HL-60 (cell line): ENCODE results near the gene PDK3.

Experiments used
- DNase-seq, 2 experiments: peaks; one replicate each; pipeline ENCODE4 v3.0.0-alpha.2; 2010 to 2020; ENCODE audit warnings: low read depth in 1 of 2, low spot score in 1 of 2
- H3K27ac ChIP-seq: fragments of 250-450 bp; sonication (Bioruptor Pico); replicated peaks from 2 replicates; pipeline ENCODE4 v1.5.1; 2020; ENCODE audit warnings: mild to moderate bottlenecking, moderate library complexity
- H3K27me3 ChIP-seq: fragments of 250-450 bp; sonication (Bioruptor Pico); 2 replicates; pipeline ENCODE4 v1.5.1; 2021; ENCODE audit warnings: mild to moderate bottlenecking, moderate library complexity; ENCODE audit not compliant: insufficient read depth, poor library complexity, severe bottlenecking
- H3K4me3 ChIP-seq: replicated peaks from 2 replicates; pipeline ENCODE4 v1.5.1; 2011; ENCODE audit warnings: mild to moderate bottlenecking, control low read depth, low read length; ENCODE audit not compliant: insufficient read depth
- CTCF ChIP-seq: IDR thresholded peaks from one replicate; pipeline ENCODE4 v1.5.1; 2011; ENCODE audit warnings: low read length, control low read depth, inconsistent platforms; ENCODE audit not compliant: insufficient read depth
- GABPA ChIP-seq: IDR thresholded peaks from 2 replicates; pipeline ENCODE4 v1.6.1; 2012; ENCODE audit warnings: low read depth
- POLR2AphosphoS5 ChIP-seq: IDR thresholded peaks from 2 replicates; pipeline ENCODE4 v1.6.1; 2012; ENCODE audit warnings: low read depth
- REST ChIP-seq: IDR thresholded peaks from 2 replicates; pipeline ENCODE4 v1.6.1; 2012; ENCODE audit warnings: low read depth; ENCODE audit not compliant: insufficient replicate concordance
- SPI1 ChIP-seq: IDR thresholded peaks from 2 replicates; pipeline ENCODE4 v1.6.1; 2012; ENCODE audit warnings: low read depth, mild to moderate bottlenecking, borderline replicate concordance

PDK3 gene

GRCh38 chrX:24485323-24485722 lies 20.2 kb downstream of the PDK3 start:
- TF ChIP-seq REST (no peak), CTCF (no peak), GABPA (no peak), SPI1 (no peak), POLR2AphosphoS5 (no peak)
- H3K4me3 ChIP-seq = no peak overlapping the region
- DNase-seq = no peak
- H3K27ac ChIP-seq = no peak overlapping the region
- H3K27me3 ChIP-seq = no peaks in the 10 kb centered on the region

GRCh38 chrX:24485976-24486680 lies 21.0 kb downstream of the PDK3 start:
- Histone ChIP-seq H3K27ac (no peak overlapping the region), H3K27me3 (no peaks in the 10 kb centered on the region), H3K4me3 (no peak overlapping the region)
- TF ChIP-seq SPI1 (no peak), REST (no peak), GABPA (no peak), CTCF (no peak), POLR2AphosphoS5 (no peak)
- DNase-seq = no peak

- Histone ChIP-seq H3K4me3 (no peak overlapping the region), H3K27me3 (no peaks in the 10 kb centered on the region), H3K27ac (no peak overlapping the region)
- DNase-seq = no peak
- no peak for TF ChIP-seq REST
- TF ChIP-seq POLR2AphosphoS5 = no peak
- TF ChIP-seq SPI1 = no peak
- TF ChIP-seq GABPA = no peak
- TF ChIP-seq CTCF = no peak
These were observed 22.5 kb downstream of the PDK3 start for GRCh38 chrX:24487571-24487970.
